C4-2B (cell line): ENCODE measurements around the gene GATAD2A.

Experiments used
- CTCF ChIP-seq: fragments of 450-650 bp; conservative IDR thresholded peaks from 2 replicates; pipeline ENCODE4 v1.5.1; 2017; ENCODE audit warnings: mild to moderate bottlenecking
- ZFX ChIP-seq: fragments of 450-650 bp; IDR thresholded peaks from 2 replicates; pipeline ENCODE4 v1.6.1; 2017

GRCh38 chr19:19550485-19550929, 145.0 kb downstream of the GATAD2A start:
- no peak for TF ChIP-seq CTCF
- TF ChIP-seq ZFX = no peak
